ENCODE results near the gene CA5B. TPM values are rescaled to one million over a fixed set of nuclear protein-coding genes. Genes with fewer than 3 reads are reported as not detected.
"Not testable (repeated sequence)": the region's sequence is repeated elsewhere in the genome, so short reads cannot be mapped to it uniquely, and the experiment has no call there.

Gene CA5B
- total RNA-seq, 2 experiments from 2014 or later, result 6.0 to 7.3 TPM

DNA sequence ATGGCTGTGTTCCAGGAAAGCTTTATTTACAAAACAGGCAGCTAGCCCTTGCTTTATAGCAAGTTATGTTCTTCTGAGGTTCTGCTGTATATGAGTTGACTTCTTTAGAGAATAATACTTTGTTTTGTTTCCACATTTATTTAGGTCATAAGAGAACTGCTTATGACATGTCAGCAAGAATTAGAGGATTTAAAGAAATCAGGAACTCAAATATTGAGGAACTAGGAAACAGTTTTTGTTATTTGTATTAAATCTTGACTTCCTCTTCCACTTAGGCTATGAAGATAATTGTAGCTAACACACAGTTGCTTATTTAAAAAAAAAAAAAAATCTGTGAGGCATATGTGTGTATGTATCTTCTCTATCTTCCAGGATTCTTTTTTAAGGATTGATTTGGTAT, 66.5 kb downstream of the CA5B start:
- ChIA-PET CTCF (no interaction called here), POLR2A (no interaction called here)

DNA sequence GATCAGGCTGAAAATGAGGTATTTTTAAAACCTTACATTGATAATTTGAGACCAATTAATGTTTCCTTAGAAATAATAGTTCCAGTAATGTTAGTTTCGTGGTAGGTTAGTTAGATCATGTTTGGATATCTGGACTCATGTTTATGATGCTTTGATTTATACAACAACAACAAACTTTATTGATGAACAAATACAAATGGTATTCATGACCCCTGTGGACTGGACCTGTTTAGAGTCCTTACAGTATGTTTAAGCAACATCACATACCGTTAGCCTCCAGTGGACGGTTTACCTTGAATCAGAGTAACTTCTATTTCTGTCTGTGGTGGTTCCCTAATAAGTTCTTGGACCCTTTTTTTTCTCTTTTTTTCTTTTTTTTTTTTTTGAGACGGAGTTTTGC, 70.2 kb downstream of the CA5B start:
- CTCF ChIA-PET, result interaction anchor here (0.7 kb wide), 1 partner anchor 344 kb away, joined by 3 read pairs; no protein-coding TSS in a partner anchor
- POLR2A ChIA-PET, result no interaction called here

DNA sequence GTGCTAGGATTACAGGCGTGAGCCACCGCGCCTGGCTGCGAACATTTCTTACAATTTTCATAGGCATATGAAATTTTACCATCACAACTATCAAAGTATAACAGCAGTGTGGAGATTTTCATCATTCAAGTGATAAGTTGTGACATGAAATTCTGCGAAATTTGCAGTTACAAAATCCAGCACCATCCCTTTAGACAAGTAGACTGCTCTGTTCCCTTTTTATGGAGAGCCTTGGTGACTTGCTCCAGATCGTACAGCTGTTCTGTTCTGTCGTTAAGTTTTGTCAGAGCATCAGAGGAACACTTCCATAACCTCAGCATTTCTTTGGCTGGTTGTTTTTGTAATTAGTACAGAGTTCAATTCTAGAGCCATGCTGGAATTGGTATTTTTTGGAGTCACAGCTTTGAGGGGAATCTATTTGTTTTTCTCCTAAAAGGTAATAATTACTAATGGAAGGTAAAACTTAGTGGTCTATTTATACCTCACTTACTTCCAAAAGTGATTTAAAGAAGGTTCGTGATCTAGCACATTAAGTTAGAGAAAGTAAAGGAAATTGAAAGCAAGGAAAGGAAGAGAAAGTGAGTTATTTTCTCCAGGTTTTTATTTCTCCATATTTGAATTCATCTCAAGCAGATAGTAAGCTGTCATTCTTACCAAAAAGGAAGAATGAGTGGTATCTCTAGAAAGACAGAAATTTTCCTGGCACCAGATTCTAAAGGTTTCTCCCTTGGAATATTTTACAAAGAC, 74.3 kb downstream of the CA5B start:
- ChIA-PET CTCF (no interaction called here), POLR2A (no interaction called here)

DNA sequence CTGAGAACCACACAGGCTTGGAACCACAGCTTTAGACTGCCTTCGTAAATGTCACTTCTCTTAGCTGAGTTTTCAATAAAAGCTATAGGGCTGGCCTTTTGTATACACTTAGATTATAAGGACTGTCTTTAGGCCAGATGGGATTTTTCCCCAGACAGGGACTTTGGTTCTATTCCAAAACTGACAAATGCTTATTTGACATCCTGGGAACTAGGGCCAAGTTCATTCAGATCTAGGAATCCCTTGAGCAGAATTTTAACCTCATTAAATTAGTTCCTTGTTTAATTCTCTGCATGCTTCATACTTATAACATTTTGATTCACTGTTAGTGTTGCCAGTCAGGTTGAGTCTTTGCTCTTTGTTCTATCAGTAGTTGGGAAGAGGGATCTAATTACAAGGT, 75.3 kb downstream of the CA5B start:
- POLR2A ChIA-PET, result no interaction called here
- CTCF ChIA-PET, result no interaction called here

DNA sequence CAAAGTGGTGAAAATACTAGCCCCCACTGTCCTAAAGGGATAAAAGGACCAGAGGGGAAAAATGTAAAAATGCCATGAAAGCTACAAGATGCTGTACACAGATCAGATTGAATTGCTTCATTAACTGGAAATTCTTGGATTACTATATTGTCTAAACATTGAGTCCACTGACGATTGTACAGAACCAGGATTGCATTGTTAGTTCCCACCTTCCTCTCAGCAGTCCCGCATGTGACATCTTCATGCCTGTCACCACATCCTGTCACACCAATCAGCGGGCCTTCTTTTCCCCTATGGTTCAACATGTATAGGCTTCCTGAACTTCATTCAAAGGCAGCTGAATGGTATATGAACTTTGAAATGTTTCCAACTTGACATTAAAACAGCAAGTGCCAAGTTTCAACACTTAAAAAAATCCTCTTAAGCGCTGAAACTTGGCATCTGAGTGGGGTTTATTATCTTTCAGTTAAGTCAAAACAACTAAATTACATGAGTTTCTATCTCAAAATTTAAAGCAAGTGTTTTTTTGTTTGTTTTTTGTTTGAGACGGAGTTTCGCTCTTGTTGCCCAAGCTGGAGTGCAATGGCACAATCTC, 76.8 kb downstream of the CA5B start:
- ChIA-PET POLR2A (no interaction called here), CTCF (no interaction called here)

DNA sequence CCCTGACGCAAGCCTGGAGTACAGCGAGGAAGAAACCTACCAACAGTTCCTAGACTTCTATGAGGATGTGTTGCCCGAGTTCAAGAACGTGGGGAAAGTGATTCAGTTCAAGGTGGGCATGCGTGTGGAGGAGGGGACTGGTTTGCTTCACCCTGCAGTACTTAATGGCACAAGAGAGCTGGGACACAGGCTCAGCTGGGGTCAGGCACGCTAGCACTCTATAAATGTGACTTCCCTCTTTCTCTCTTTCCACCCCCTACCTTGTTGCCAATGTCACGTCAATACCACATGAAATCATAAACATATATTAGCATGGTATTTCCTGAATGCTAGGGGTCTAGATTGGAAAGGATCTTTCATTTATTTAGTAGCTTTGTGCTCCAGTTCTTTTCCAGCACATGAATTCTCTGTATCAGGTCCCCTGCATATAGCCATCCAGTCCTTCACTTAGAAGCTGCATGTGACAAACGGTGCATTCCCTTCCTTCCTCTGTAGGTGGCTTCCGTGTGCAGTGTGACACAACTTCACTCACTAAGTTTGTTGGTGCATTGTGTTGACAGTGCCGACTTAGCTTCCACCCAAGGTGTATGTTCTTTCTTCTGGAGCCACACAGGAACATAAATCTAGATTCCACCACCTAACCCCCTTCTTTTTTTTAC, 77.8 kb downstream of the CA5B start:
- POLR2A ChIA-PET, result no interaction called here

DNA sequence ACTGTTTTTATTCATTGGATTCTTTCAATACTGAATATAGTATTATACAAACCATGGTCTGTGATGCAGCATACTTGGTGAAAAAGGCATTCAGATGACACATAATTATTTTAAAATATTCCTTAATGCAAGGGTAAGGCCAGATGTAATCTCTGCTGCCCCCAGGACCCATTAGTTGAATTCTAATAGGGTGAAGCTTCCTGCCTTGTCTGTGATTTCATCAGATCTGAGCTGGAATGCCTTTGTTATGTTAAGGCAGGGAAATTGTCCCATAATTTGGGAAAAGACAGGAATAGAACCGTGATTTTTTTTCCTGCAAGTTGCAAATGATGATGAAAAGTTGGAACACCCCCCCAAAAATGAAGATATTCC, 78.4 kb downstream of the CA5B start:
- POLR2A ChIA-PET, result no interaction called here

More for the DNA sequence above, 77.8 kb downstream of the CA5B start:
- CTCF ChIA-PET, result no interaction called here

DNA sequence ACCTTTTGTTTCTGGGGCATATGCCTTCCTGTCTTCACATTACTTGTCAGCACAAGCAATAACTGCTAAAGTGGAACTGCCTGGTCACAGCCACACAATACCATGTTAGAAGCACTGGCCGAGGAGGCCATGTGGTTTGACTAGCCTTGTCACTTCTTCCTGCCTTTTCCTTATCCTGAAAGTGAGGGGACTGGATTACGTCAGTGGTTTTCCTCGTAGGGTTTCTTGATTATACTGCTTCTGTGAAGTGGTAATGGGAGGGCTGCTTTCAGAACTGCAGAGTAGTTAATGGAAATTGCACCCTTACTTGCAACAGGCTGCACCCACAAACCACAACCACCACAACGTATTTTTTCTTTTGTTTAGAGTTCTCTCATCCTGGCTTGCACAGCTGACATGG, 78.8 kb downstream of the CA5B start:
- POLR2A ChIA-PET, result no interaction called here

More for the DNA sequence above, 78.4 kb downstream of the CA5B start:
- CTCF ChIA-PET, result no interaction called here

DNA sequence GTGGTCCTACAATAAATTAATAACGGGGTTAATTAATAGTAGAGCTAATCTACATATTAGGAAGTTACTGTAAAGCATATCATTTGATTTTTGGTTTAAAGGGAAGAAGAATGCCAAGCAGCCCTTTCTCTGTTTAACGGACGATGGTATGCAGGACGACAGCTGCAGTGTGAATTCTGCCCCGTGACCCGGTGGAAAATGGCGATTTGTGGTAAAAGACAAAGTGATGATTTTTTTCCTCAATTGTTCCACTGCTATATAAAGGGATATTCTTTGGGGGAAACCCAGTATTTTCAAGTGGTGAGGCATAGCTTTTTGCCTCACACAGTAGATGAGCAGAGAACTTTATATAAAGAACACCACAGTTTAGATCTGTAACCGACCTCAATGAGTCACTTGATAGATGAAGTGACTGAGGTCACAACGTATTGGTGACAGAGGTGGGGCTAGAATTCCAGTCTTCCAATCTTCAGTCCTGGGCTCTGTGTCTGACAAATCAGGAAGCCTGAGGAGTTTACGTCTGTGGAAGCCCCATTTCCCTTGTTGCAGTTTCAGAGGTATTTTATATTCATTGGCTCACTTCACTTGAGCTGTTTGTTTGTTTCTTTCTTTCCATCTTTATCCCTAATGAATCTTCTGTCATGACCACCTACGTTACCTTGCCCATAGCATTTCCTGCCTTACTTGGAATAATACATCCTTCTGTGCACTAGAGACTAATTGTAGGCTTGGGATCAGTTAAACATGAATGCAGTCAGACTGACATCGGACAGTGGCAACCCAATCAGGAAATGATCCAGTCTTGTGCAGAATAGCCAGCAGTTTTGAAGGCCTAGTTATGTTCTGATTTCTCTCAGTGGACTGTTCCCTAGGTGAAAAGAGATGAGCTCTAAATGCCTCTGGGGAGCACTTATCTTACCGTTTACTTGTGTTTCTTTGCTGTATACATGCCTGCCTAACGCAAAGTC, 82.3 kb downstream of the CA5B start:
- ChIA-PET CTCF (no interaction called here), POLR2A (no interaction called here)

More for the DNA sequence above, 78.8 kb downstream of the CA5B start:
- CTCF ChIA-PET, result no interaction called here

DNA sequence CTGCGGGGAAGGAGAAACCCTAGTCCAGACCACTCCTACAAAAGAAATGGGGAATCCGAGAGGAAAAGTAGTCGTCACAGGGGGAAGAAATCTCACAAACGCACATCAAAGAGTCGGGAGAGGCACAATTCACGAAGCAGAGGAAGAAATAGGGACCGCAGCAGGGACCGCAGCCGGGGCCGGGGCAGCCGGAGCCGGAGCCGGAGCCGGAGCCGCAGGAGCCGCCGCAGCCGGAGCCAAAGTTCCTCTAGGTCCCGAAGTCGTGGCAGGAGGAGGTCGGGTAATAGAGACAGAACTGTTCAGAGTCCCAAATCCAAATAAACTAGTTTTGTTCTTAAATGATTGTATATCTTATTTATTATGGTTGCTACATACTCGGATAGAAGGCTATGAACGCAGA, 84.9 kb downstream of the CA5B start:
- ChIA-PET CTCF (no interaction called here), POLR2A (no interaction called here)

DNA sequence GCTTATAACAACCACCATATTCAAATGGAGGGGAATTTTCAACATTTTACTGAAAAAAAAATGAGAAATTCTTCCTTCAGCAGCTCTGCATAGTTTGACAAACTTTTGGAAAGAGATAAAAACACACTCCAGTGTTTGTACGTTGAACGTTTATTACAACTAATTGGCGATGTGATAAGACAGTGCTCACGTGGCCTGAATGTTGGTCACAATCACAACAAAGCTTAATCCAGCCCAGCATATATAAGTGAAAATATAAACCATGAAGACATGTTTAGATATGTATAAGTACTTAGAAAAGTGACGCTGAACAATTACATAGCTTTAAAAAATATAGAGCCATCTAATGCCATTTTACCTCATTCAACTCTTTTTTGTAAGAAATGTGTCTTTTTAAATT, 87.9 kb downstream of the CA5B start:
- ChIA-PET POLR2A (no interaction called here), CTCF (no interaction called here)

DNA sequence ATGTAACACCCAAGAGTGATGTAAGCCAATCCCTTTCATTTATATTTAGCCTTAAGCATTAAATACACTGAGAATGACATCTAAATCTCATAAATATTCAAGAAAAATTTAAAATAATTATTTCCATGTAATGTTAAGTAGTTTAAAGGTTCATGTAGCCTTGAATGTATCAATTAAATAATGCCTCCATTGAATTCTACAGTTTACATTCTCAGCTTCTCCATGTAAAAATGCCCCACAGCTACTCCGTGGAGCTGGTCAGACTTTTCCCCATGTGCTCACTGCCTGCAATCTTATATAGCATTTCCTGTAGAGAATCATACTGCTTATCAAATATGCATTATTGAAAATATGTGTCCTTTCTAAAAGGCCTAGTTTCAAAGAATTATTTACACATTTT, 91.1 kb downstream of the CA5B start:
- ChIA-PET CTCF (no interaction called here), POLR2A (no interaction called here)

DNA sequence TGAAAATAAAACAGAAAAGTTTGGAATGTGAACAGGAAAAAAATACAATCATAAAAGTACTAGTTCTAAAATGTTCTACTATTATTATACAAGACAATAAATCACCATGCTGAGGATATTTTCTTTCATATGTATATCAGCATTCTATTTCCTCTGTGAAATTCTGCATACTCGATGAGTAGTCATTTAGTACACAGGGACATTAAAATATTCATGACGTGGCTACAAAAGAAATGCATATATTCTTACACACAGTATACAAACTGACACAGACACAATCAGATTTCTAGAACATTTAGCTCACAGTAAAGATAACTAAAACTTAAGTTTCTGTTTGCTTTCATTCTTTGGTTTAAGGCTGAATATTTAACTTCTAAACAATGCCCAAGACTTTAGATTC, 93.3 kb downstream of the CA5B start:
- CTCF ChIA-PET, result not testable (repeated sequence)

DNA sequence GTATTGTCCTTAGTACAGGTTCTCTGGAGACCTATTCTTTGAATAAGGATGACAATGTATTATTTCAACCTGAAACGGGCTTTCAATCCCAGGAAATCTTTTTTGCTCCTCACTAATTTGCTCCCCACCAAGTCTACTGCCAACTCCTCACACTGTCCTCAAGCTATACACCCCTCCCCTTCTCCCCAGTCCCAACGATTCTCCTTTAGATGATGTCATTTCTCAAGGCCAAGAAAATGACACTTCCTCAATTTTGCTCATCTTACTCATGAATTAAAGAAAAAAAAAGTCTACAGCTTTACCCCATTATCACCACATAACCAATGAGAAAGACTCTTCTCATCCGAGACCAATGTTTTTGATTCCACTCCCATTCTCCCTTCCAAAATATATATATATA, 96.0 kb downstream of the CA5B start:
- CTCF ChIA-PET, result no interaction called here
- POLR2A ChIA-PET, result no interaction called here

More for the DNA sequence above, 93.3 kb downstream of the CA5B start:
- POLR2A ChIA-PET, result not testable (repeated sequence)

DNA sequence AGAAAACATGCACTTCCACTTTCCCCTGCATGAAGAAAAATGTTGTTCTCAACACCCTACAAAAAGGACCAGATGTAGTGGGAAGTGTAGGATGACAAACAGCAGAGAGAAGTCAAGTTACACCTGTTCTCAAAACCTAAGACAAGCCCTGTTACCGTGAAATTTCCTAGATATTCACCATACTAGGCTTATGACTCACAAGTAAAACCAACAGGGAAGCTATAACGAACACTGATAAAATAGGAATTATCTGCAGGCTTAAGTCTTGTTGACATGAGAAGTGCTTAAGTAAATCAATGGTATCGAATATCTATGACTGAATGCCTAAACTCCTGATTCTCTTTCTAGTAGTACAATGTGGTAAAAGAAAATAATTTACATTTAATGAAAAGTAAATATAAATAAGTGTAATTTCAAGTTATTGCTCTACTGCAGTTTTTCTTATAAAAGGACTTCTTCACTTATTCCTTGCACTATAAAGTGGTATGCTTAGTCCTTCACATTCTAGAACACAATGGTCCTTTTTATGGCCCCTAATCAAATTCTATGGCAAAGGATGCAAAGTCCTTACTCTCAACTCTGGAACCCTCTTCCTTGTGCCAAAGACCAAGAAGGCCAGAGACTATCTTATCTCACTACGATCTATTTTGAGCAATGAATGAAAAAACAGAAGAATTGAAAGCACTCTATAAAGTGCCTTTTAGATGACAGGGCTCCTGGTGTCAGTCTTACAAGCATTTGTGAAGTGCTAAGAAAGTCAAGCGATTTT, 96.9 kb downstream of the CA5B start:
- CTCF ChIA-PET, result no interaction called here
- POLR2A ChIA-PET, result no interaction called here

Other genes starting within 250 kb of the CA5B start
- 1 to 10 TPM; 1.7 to 2.1 TPM for gene PIR, start 244.9 kb upstream of the CA5B start, total RNA-seq
- gene BMX, start 237.5 kb upstream of the CA5B start, total RNA-seq, result not detected
- gene ACE2, start 137.3 kb upstream of the CA5B start, total RNA-seq, result not detected
- gene CLTRN, start 73.5 kb upstream of the CA5B start, total RNA-seq, result under 1 TPM; 0.42 to 0.67 TPM
- 10 to 100 TPM; 11.0 to 13.1 TPM for gene ZRSR2, start 52.2 kb downstream of the CA5B start, total RNA-seq
- 10 to 100 TPM; 34.8 to 35.2 TPM for gene AP1S2, start 116.5 kb downstream of the CA5B start, total RNA-seq